Embryonic facial prominence (tissue), 1 donor: ENCODE results near the gene GPHN.

Experiments
- DNase-seq: peaks from one replicate; pipeline ENCODE4 v3.0.0-alpha.2; 2016; ENCODE audit errors: extremely low spot score

The GPHN gene

DNA sequence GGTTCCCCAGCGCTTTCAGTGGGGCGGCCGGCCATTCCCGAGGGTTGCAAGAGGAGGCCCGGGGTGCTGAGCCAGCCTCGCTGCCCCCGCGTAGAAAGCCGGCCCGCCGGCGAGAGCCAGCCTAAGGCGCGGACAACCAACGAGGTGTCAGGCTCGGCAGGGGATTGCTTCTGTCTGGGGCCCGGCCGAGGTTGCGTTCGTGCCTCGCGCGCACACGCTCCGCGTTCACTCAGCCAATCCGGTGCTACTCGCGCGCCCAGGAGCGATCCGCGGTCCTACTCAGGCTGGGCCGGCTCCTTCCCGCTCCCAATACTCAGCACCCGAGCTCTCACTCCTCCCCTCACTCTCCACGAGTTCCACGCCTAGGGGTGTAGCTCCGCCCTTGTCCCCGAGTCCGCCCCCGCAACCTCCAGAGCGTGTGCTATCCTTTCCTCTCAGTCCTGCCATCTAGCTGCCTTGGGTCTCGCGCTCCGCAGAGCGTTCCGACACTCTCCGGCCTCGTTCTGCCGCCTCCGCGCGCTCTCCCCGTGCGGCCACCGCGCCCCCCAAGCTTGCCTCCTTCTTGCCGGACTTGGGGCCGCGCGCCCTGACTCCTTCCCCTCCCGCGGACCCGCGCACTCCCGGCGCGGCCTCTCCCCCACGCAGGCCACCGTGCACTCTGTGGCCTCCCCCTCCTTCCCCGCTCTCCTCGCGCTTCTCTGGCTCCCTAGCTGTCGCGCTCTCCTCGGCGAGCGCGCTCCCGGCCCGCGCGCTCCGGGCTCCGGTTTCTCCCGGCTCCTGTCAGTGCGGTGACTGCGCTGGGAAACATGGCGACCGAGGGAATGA lies at the start of gene GPHN:
TSS of gene GPHN (plus strand) at position 426 of the 825 bp plus-strand sequence.
- peak; percentile 90 for DNase-seq

DNA sequence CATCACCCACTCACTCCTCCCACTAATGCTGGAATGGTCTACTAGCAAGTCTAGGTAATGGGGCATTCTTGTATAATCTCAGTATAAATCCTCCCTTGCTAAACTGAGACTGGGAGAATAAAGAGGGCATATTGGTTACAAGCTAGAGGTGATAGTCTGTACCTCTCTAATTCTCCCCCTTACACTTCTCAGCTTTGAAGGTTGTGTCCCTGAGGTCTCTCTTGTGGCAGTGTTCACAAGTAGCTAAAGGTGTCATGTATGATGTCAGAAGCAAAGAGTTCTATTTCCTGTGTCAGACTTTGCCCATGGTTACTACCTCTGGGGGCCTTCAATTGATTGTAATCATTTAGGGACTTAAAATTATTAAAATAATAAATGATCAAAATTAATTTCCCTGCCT lies 48.3 kb upstream of the GPHN start:
- DNase-seq, result no peak

DNA sequence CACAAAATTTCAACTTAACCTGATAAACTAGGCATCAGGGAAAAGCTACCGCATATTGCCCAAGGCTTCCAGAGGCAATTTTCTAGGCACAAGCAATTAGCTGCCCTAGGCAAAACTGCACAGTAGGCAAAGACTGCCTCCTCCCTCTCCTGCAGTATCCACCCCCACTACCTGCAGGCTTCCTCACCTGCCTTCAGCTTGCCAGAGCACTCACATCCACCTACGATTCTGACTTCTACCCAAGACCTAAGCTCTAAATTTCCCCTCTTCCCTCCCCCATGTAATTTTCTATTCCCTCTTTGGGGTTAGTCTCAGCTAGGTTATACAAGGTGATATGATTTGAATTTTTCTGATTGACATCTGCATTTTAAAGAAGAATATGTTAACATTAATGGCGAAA lies 43.7 kb upstream of the GPHN start:
- DNase-seq, result no peak

DNA sequence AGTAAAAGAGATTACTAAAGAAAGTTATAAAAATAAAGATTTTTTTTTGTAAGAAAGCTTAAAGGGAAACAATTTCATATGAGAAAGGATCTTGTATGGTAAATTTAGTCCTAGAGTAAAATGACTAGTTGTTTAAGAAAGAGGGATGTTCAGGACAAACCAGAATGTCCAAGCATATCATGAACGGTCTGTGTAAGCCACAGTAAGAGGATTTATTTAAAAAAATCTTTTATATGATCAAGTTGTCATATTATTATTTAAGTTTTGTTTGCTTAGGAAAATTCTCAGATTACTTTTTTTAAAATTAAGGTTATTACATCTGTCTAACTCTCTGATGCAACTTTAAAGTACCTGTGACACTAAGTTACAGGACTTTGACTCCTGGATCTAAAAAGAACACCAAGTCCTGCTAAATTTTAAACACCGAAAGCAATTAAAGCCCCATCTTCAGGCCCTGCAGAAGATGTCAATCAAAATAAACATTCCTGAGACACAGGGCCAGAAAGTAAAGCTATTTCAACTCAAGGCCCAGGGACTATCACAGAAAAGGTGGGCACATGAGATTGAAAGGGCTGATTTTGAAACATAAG lies 39.1 kb upstream of the GPHN start:
- DNase-seq, result no peak

DNA sequence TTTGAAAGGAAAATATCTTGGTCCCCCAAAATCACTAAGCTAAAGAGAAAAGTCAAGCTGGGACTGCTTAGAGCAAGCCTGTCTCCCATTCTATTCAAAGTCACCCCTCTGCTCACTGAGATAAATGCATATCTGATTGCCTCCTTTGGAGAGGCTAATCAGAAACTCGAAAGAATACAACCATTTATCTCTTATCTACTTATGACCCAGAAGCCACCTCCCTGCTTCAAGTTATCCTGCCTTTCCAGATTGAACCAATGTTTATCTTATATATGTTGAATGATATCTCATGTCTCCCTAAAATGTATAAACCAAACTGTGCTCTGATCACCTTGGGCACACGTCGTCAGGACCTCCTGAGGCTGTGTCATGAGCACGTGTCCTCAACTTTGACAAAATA lies 36.4 kb upstream of the GPHN start:
- DNase-seq, result no peak

DNA sequence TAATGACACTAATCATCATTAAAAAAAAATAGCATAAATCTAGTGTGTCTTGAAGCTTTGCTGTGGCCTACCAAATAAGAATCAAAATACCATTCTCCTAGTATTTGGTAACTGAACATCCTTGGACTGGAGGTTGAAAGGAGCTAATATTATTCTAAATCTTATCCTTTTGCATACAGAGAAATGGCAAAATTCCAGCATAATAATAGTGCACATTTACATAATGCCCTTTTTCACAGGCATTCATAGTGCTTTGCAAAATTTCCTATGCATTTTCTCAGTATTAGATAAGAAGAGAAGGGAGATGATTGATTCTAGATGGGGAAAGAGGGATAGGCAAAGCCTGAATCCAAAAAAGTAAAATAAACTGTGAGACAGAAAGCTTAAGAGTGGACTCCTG lies 35.7 kb upstream of the GPHN start:
- DNase-seq, result no peak

DNA sequence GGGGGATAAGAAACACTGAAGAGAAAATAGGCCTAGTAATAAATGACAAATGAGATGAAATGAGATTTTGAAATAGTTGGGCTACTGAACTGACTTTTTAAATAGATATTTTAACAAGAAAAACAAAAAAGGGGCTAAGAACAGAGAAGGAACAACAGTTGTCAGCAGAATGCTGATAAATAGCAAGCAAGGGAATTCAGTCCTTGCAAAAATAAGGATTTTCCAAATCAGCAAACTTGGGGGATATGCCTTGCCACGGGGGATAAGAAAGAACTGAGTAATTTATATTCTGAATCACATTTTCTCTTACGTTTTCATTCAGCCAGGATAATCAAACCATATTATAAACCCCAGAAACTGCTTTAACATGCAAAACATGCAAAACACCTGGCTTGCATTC lies 34.7 kb upstream of the GPHN start:
- no peak for DNase-seq

DNA sequence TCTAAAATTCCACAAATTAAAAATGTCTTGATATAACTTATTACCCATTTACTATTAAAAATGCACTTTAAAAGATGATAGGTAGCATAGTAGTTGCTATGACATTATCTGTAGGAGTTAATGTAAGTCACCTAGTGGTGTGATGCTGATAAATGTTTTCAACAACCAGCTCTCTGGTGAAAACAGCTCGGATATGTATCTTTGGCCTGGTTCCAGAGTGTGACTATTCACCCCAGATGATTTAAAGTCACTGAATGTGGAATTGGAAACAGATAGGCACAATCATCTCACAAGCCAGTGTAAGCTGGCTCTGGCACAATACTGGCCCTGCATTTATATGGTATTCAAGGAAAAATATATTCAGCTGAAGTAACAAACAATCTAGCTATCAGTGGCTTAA lies 31.0 kb upstream of the GPHN start:
- DNase-seq, result no peak

DNA sequence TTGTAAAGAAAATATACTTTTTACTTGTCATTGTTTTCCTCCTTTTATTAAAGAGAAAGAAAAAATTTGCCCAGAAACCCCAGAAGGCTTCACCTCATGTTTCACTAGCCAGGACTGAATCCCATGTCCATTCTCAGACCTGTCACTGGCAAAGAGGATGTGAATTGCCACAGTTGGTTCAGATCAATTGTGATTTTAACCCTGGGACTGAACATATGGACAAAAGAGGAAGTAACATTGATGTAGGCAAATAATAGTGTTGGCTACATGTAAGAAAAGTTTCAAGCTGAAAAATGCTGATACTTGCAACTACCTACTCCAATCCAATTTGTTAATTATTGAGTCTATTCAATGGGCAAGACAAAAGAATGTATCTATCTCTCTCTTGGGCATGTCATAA lies 30.4 kb upstream of the GPHN start:
- DNase-seq, result no peak

DNA sequence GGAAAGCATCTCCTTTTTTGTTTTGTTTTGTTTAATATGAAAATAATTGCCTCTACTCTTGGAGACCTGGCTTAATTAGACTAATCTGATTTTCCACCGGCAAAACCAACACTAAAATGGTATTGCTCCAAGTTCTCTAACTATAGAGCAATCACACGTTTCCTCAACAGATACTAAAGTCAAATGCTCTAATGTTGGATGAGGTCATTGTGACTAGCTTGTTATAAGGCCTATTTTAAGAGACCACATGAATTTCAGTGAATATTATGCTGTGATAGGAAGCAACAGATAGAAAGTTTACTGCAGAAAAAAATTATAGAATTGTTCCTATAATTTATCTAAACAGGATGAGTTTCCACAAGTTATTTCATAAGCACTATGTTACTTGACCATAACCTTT lies 25.1 kb upstream of the GPHN start:
- no peak for DNase-seq

DNA sequence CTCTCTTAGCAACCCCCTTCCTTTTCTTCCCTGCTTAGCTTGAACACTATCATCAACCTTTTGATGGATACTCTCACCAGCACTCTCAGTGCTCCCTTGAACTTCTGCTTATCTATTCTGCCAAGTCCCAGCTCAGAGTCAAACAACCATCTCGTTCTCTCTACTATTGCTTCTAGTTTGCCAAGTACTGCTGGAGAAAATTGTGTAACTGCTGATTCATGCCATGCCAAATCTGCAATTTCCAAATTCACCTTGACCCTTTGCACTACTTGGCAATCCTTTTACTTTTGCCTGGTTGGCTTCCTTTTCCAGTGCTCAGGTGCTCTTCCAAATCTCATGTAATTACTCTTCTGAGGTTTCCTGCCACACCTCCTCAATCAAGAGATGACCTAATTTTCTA lies 24.6 kb upstream of the GPHN start:
- no peak for DNase-seq

DNA sequence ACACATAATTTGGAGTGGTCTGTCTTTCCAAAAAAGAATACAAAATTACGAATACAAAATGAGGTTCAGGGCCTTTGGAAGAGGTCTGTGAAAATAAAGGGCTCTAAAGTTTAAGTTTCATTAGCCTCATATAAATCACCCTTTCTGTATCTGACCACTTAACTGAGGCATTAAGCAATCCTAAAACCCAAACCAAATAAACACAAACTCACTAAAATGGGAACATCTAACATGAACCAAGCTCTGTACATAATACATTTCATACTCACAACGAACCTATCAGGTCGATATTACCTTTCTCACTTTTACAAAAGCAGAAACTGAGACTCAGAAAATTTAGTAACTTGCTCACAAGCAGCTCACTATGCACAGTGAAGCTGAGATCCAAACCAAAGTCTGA lies 22.9 kb upstream of the GPHN start:
- no peak for DNase-seq

DNA sequence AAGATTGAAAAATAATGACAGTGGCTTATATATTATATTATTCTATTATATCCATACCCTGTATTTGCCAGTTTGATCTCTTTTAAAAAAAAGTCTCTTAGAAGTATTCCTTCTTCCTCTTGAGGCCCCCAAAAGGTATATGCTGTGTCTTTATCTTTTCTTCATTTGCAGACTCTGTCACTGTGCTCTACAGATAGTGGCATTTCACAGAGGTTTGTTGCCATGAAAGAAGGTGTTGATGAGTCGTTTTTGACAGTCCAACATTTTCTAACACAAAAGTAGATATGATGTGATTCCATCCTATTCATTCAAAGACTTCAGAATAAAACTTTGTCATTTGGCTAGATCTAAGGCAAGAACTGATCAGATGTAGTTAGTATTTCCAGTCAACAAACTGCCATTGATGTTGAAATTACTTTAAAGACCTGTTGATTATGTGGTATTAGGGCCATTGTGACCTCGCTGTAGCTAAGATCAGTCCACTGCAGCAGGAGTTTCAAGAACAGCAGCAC lies 22.0 kb upstream of the GPHN start, which contains the start of gene CCDC196:
TSS of gene CCDC196 (plus strand) at position 462 of the 512 bp plus-strand sequence. CDS start 132 bp downstream, outside the sequence.
- DNase-seq, result no peak

DNA sequence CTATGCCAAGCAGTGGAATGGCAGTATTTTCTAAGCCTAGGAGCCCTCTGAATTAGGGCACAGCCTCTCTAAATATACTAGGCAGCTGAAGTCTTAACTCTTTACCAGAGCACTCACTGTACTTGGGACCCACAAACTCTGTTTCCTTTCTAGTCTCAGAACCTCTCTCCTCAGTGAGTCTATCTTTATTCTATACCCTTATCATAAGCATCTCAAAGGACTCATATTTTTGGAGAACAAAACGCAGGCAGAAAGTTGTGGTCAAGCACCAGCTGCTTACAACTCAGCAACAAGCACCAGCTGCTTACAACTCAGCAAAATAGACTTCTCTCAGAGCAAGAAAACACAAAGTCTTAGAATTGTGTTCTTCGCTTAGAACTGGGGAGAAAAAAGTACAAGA lies 20.8 kb upstream of the GPHN start:
- no peak for DNase-seq

DNA sequence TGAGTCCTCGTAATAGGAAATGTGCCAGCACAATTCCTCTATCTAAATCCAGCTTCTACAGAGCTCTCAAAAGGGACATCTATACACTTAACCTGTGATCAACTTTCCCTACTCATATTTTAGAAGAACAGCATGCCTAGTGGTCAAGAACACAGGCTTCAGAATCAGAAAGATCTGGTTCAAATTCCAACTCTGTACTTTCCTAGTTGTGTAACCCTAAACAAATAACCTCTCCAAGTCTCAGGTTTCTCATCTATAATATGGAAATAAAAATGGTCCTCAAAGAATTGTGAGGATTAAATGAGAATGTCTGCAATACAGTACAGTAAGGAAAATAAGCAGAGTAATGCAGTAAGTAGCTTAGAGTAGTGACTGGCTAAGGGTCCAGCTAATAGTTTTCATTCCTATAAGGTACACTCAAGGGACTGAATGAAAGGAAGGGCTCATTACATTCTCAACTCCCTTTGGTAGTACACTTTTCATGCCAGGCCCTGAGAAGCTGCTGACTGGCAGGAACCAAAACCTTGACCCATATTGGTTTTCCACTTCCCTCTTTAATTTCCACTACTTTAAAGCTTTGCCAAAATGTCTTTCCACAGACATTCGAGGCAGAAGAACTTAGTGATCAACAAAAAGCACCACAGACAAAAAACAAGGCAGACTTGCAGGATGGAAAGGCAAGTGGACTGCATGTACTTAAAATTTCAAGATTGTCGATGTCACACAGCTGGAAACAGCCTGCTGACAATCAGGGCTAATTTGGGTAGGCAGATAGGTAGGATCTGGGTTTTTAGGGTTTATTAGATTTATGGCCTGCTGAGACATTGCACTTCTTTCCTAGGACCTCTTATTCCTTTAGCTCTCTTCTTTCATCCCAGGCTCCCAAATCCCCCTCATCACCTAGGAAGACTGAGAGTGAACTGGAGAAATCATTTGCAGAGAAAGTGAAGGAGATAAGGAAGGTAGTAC lies 17.5 kb upstream of the GPHN start:
- no peak for DNase-seq

DNA sequence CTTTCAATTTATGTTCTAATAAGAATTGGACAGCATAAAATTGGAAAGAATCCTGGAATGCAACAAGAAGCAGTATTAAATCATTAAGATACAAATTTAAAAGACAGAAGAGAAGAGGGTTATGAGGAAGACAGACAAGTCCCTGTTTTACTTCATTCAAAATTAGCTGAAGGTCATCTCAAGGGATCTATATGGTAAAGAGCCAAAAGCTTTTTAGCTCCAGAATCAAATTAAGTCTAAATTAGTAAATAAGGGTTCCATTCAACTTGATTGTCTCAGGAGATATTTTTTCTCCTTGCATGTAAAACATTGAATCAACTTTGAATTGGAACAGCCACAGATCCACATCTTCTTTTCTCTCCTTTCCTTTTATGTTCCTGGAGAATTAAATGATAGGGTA lies 14.2 kb upstream of the GPHN start:
- DNase-seq, result no peak

DNA sequence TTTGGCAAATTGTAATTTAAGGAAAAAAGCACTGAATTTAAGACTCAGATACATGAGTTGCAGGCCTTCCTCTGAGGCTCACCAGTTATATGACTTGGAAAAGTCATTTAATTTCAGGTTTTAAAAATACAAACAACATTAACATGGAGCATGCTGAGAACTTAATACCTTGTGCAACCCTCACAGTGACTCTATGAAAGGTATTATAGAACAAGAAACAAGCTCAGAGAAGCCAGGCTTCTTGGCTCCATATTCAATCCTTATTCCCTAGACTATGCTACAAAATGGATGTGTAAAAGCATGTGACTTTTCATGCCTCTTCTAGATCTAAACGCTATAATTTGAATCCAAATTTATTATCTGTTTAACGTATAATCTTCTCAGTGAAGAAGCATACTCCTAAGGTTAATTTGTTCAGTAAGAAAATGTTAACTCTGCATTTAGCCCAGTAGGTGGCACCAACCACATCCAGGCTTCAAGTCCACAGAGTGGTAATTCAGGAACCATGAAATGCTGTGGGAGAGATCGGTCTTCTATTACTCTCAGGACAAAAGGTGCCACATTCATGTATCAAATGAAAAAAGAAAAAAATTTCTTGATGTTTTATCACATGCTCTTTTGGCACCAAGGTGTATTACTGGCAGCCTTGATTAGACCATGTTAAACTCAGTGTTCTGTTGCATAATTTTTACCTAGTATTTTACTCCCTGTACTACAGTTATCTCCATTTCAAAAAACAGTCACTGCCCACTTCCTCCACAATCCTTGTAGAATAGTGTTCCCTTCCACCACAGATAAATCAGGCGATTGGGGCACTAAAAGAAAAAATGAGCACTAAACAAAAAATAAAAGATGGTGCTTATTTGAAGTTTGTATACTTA lies 12.5 kb upstream of the GPHN start:
- DNase-seq, result no peak

DNA sequence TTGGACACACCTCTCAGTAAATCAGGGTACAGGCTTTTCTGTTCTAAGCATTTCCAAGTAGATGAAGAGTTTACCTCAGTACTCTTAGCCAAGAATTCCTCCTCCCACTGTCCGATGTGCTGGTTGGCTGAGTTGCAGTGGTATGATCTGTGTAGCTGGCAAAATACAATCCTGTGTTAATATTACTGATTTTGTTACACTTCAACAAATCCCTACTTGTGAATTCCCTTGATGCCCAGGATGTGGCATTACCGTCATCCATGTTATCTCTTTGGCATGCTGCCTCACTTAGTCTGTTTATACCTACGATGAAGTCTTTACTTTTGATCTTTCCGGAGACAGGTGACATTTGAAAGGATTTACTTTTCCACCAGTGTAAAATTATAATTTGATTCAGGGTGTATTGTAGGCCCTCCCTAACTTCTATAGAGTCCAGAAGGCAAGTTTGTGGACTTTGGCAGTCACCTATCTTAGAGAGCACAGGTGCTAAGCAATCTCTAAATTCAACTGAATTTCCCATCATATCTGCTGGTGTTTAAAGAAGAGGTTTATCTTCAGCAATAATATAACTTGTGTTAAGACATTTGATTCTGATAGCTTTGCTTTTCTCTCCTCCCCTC lies 11.6 kb upstream of the GPHN start:
- DNase-seq, result no peak

DNA sequence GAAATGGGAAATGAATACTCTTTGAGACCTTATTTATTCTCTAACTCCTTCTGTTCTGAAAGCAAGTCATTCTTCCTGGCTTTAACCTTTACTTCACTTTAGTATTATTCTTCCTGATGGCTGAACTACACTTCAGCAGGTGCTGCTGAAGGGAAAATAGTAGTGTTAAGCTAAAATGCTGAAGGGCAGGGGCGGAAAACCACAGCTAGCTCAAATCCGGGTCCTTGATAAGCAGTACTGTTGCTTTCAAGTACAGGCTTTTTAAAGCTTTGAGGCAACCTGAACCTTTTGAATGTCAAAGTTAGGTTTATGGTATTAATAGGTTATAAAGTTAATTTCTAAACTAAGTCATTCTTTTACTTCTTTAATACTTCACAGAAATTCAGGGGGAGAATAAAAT lies 11.0 kb upstream of the GPHN start:
- no peak for DNase-seq

DNA sequence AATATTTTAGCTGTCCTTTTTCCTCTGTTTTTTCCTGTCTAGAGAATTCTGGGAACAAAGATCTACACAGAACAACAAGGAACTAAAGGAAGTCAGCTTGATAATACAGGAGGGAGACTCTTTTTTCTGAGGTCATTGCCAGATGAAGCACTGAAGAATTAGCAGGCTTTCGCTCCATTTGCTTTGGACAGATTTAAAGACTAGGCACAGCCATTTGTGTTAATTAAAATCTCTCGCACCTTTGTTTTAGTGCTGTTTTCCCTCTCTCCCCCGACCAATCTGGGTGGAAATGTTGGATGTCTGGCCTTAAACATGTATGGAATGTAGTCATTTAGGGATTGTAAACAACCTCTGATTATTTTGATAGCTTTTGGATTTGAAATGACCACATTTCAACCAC lies 9.6 kb upstream of the GPHN start:
- DNase-seq, result no peak

DNA sequence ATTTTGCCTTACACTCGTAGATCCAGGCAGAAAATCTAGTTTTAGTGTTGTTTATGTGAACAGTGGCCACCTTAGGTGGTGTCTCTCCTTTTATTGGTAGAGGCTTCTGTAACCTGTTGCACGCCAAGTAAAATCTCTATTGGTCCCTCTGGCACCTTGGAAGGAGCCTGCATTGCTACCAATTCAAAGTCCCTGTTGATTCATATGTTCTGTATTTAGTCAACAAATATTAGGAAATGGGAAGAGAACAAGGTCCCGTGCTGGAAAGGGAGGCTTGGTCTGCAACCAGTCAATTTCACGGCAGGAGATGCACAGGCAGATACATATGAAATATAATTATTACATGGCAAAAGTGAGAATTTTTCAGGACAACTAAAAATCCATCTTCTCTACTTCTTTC lies 6.4 kb upstream of the GPHN start:
- no peak for DNase-seq
